ENCODE data around the gene VWA3A.
"Not testable (repeated sequence)": the region's sequence is repeated elsewhere in the genome, so short reads cannot be mapped to it uniquely, and the experiment has no call there.

The VWA3A gene

GRCh38 chr16:22092143-22092933 lies at the start of gene VWA3A:
Gene VWA3A (plus strand): TSS chr16:22092541. CDS start chr16:22092638, 97 bp downstream.
- FAIRE-seq (no peak), DNase-seq (ENCODE audit: extremely low spot score, insufficient read length, low read depth) (no peak)

GRCh38 chr16:22043882-22044281 lies 48.5 kb upstream of the VWA3A start:
- not testable (repeated sequence) for FAIRE-seq; DNase-seq (ENCODE audit: extremely low spot score, insufficient read length, low read depth)

- not testable (repeated sequence) for FAIRE-seq; DNase-seq (ENCODE audit: extremely low spot score, insufficient read length, low read depth)
These were observed 46.5 kb upstream of the VWA3A start for GRCh38 chr16:22045888-22046287.

- no peak for FAIRE-seq
- DNase-seq (ENCODE audit: extremely low spot score, insufficient read length, low read depth), result no peak
These were observed 41.4 kb upstream of the VWA3A start for GRCh38 chr16:22050963-22051362.

- no peak for FAIRE-seq
- no peak for DNase-seq (ENCODE audit: extremely low spot score, insufficient read length, low read depth)
These were observed 39.4 kb upstream of the VWA3A start for GRCh38 chr16:22052980-22053379.

- FAIRE-seq, result no peak
These were observed 38.4 kb upstream of the VWA3A start for GRCh38 chr16:22053921-22054341.

GRCh38 chr16:22054847-22055590 lies 37.3 kb upstream of the VWA3A start:
- FAIRE-seq (no peak), DNase-seq (ENCODE audit: extremely low spot score, insufficient read length, low read depth) (no peak)

More at GRCh38 chr16:22053921-22054341, 38.4 kb upstream of the VWA3A start:
- DNase-seq (ENCODE audit: extremely low spot score, insufficient read length, low read depth), result no peak

GRCh38 chr16:22055881-22056280 lies 36.5 kb upstream of the VWA3A start:
- FAIRE-seq, result no peak
- DNase-seq (ENCODE audit: extremely low spot score, insufficient read length, low read depth), result no peak

- FAIRE-seq, result no peak
These were observed 28.4 kb upstream of the VWA3A start for GRCh38 chr16:22063888-22064467.

GRCh38 chr16:22065252-22065651 lies 27.1 kb upstream of the VWA3A start:
- DNase-seq (ENCODE audit: extremely low spot score, insufficient read length, low read depth), result no peak
- FAIRE-seq, result no peak

More at GRCh38 chr16:22063888-22064467, 28.4 kb upstream of the VWA3A start:
- no peak for DNase-seq (ENCODE audit: extremely low spot score, insufficient read length, low read depth)

- DNase-seq (ENCODE audit: extremely low spot score, insufficient read length, low read depth) (no peak), FAIRE-seq (no peak)
These were observed 21.7 kb upstream of the VWA3A start for GRCh38 chr16:22070361-22071330.

GRCh38 chr16:22071331-22071910 lies 20.9 kb upstream of the VWA3A start:
- FAIRE-seq, result no peak
- no peak for DNase-seq (ENCODE audit: extremely low spot score, insufficient read length, low read depth)

GRCh38 chr16:22073350-22073749 lies 19.0 kb upstream of the VWA3A start:
- DNase-seq (ENCODE audit: extremely low spot score, insufficient read length, low read depth) (no peak), FAIRE-seq (no peak)

GRCh38 chr16:22075043-22075757 lies 17.1 kb upstream of the VWA3A start:
- DNase-seq (ENCODE audit: extremely low spot score, insufficient read length, low read depth), result no peak
- FAIRE-seq, result no peak

- no peak for DNase-seq (ENCODE audit: extremely low spot score, insufficient read length, low read depth)
- FAIRE-seq, result no peak
These were observed 16.6 kb upstream of the VWA3A start for GRCh38 chr16:22075776-22076175.

GRCh38 chr16:22077700-22078313 lies 14.5 kb upstream of the VWA3A start:
- FAIRE-seq (peak; percentile 79), DNase-seq (ENCODE audit: extremely low spot score, insufficient read length, low read depth) (peak; percentile 35)

- FAIRE-seq, result no peak
- DNase-seq (ENCODE audit: extremely low spot score, insufficient read length, low read depth), result no peak
These were observed 13.7 kb upstream of the VWA3A start for GRCh38 chr16:22078656-22079055.

- DNase-seq (ENCODE audit: extremely low spot score, insufficient read length, low read depth) (no peak), FAIRE-seq (no peak)
These were observed 11.3 kb upstream of the VWA3A start for GRCh38 chr16:22081050-22081449.

All from GM18507 (cell line).